H1 (cell line): Measurements from ENCODE around the gene POLR3E. TPM values are rescaled to one million over a fixed set of nuclear protein-coding genes. Genes with fewer than 3 reads are reported as not detected.

Experiments
- CTCF ChIA-PET: fragments of 300-600 bp; sonication (Branson Sonifier 250); formaldehyde crosslinking; loops from one replicate; lab custom pipeline; 2021; ENCODE audit not compliant: partially characterized antibody; lab: Charles Lee
- POLR2A ChIA-PET: fragments of 300-600 bp; sonication (Branson Sonifier 250); formaldehyde crosslinking; loops from one replicate; lab custom pipeline; 2021; ENCODE audit warnings: inconsistent platforms; ENCODE audit not compliant: partially characterized antibody; lab: Charles Lee
- DNase-seq, 2 experiments: peaks; one replicate each; pipeline versions ENCODE4 v3.0.0 to v3.0.0-alpha.2; 2010 to 2022; ENCODE audit warnings: low spot score in 2 of 2, low read depth in 1 of 2, mixed read lengths in 1 of 2
- FAIRE-seq: peaks from 2 replicates; lab custom pipeline; 2011; peaks lifted over from hg19 to GRCh38; lab: Jason Lieb, UNC
- H2AFZ ChIP-seq: 2 replicates; pipeline ENCODE4 v1.8.1; 2012; ENCODE audit warnings: low read length, inconsistent platforms
- H2AK5ac ChIP-seq: 2 replicates; pipeline ENCODE4 v1.6.1; 2013; ENCODE audit warnings: low read depth, low read length
- H2BK120ac ChIP-seq: replicated peaks from 2 replicates; pipeline ENCODE3; 2013; ENCODE audit warnings: low read depth, low read length, inconsistent platforms
- H2BK12ac ChIP-seq: 2 replicates; pipeline ENCODE4 v1.6.1; 2013; ENCODE audit warnings: low read depth, low read length
- H2BK15ac ChIP-seq: 2 replicates; pipeline ENCODE4 v1.6.1; 2013; ENCODE audit warnings: low read length
- H2BK20ac ChIP-seq: 2 replicates; pipeline ENCODE4 v1.6.1; 2013; ENCODE audit warnings: low read length
- H2BK5ac ChIP-seq: 2 replicates; pipeline ENCODE4 v1.6.1; 2013; ENCODE audit warnings: low read depth, low read length
- H3K14ac ChIP-seq: 2 replicates; pipeline ENCODE4 v1.6.1; 2013; ENCODE audit warnings: inconsistent platforms; ENCODE audit not compliant: insufficient read length
- H3K18ac ChIP-seq: 2 replicates; pipeline ENCODE4 v1.6.1; 2013; ENCODE audit warnings: low read length; ENCODE audit errors: extremely low read depth
- H3K23ac ChIP-seq: 2 replicates; pipeline ENCODE4 v1.6.1; 2013; ENCODE audit warnings: inconsistent platforms; ENCODE audit not compliant: insufficient read length
- H3K23me2 ChIP-seq: 2 replicates; pipeline ENCODE4 v1.6.1; 2013; ENCODE audit warnings: low read depth, low read length
- H3K27ac ChIP-seq: 2 replicates; pipeline ENCODE4 v1.6.1; 2011; ENCODE audit warnings: low read depth, low read length, inconsistent platforms
- H3K27me3 ChIP-seq, 4 experiments: replicated peaks in 1 of 4; 1 replicate in 1 of 4; 2 replicates in 3 of 4; pipeline versions ENCODE4 v1.6.1 to v1.8.1; 2011 to 2013; ENCODE audit warnings: low read length in 3 of 4, mild to moderate bottlenecking in 3 of 4, inconsistent platforms in 2 of 4, mixed read lengths in 2 of 4, moderate library complexity in 1 of 4; ENCODE audit not compliant: control insufficient read depth in 3 of 4, insufficient read depth in 3 of 4; ENCODE audit errors: extremely low read depth in 1 of 4
- H3K36me3 ChIP-seq, 4 experiments: 2 replicates each; pipeline versions ENCODE4 v1.6.1 to v1.8.1; 2011 to 2013; ENCODE audit warnings: mild to moderate bottlenecking in 4 of 4, low read length in 3 of 4, moderate library complexity in 2 of 4, control low read depth in 1 of 4, inconsistent platforms in 1 of 4; ENCODE audit not compliant: insufficient read depth in 4 of 4, control insufficient read depth in 2 of 4
- H3K4ac ChIP-seq: replicated peaks from 2 replicates; pipeline ENCODE3; 2013; ENCODE audit warnings: low read length, low read depth, mixed read lengths, inconsistent platforms; ENCODE audit not compliant: insufficient read length
- H3K4me1 ChIP-seq, 4 experiments: replicated peaks in 1 of 4; 1 replicate in 1 of 4; 2 replicates in 3 of 4; pipeline versions ENCODE4 v1.6.1 to v1.8.1; 2011 to 2013; ENCODE audit warnings: low read length in 3 of 4, inconsistent platforms in 2 of 4, mixed read lengths in 1 of 4; ENCODE audit not compliant: insufficient read depth in 4 of 4, control insufficient read depth in 3 of 4
- H3K4me2 ChIP-seq, 2 experiments: 2 replicates each; pipeline versions ENCODE4 v1.6.1 to v1.8.1; 2011 to 2013; ENCODE audit warnings: low read depth in 2 of 2, low read length in 2 of 2, control low read depth in 1 of 2, inconsistent platforms in 1 of 2, mild to moderate bottlenecking in 1 of 2; ENCODE audit not compliant: insufficient read depth in 1 of 2
- H3K4me3 ChIP-seq, 4 experiments: fragments of 200-600, 300-600 bp in 1 of 4; sonication (generic), shearing (Covaris generic), sonication (Bioruptor Twin) in 1 of 4; 2 replicates each; pipeline versions ENCODE4 v1.5.1 to v1.8.1; 2011 to 2016; ENCODE audit warnings: low read length in 4 of 4, low read depth in 3 of 4, control low read depth in 2 of 4, inconsistent platforms in 2 of 4, mild to moderate bottlenecking in 2 of 4, mixed read lengths in 1 of 4, moderate library complexity in 1 of 4; ENCODE audit not compliant: insufficient read depth in 2 of 4; ENCODE audit errors: extremely low read depth in 1 of 4
- H3K56ac ChIP-seq: replicated peaks from 2 replicates; pipeline ENCODE3; 2013; ENCODE audit warnings: low read depth, mild to moderate bottlenecking, mixed read lengths, low read length, inconsistent platforms; ENCODE audit not compliant: insufficient read length
- H3K79me1 ChIP-seq: 2 replicates; pipeline ENCODE4 v1.6.1; 2013; ENCODE audit warnings: low read depth, low read length, control low read depth
- H3K79me2 ChIP-seq, 2 experiments: 2 replicates each; pipeline versions ENCODE4 v1.6.1 to v1.8.1; 2012 to 2013; ENCODE audit warnings: low read length in 2 of 2, mild to moderate bottlenecking in 2 of 2, inconsistent platforms in 1 of 2; ENCODE audit not compliant: insufficient read depth in 2 of 2, control insufficient read depth in 1 of 2
- H3K9ac ChIP-seq, 4 experiments: replicated peaks in 1 of 4; 1 replicate in 1 of 4; 2 replicates in 3 of 4; pipeline versions ENCODE4 v1.6.1 to v1.8.1; 2011 to 2013; ENCODE audit warnings: low read depth in 3 of 4, low read length in 3 of 4, control low read depth in 2 of 4, mild to moderate bottlenecking in 2 of 4, moderate library complexity in 2 of 4, inconsistent platforms in 1 of 4; ENCODE audit errors: extremely low read depth in 1 of 4
- H3K9me3 ChIP-seq, 2 experiments: 2 replicates each; pipeline versions ENCODE4 v1.6.1 to v1.8.1; 2012 to 2013; ENCODE audit warnings: mild to moderate bottlenecking in 2 of 2, moderate library complexity in 2 of 2, control low read depth in 1 of 2, inconsistent platforms in 1 of 2, low read depth in 1 of 2, low read length in 1 of 2, mixed read lengths in 1 of 2; ENCODE audit not compliant: insufficient read depth in 2 of 2
- H4K20me1 ChIP-seq, 2 experiments: replicated peaks in 1 of 2; 2 replicates each; pipeline versions ENCODE3 to v1.8.1; 2011 to 2013; ENCODE audit warnings: inconsistent platforms in 2 of 2, low read length in 2 of 2, mild to moderate bottlenecking in 1 of 2; ENCODE audit not compliant: insufficient read depth in 2 of 2, control insufficient read depth in 1 of 2
- H4K5ac ChIP-seq: 2 replicates; pipeline ENCODE4 v1.6.1; 2013; ENCODE audit warnings: low read length, low read depth, mixed read lengths, inconsistent platforms; ENCODE audit not compliant: insufficient read length
- H4K8ac ChIP-seq: 2 replicates; pipeline ENCODE4 v1.8.0; 2013; ENCODE audit warnings: mild to moderate bottlenecking, moderate library complexity, low read length, inconsistent platforms; ENCODE audit not compliant: insufficient read depth; ENCODE audit errors: extremely low read depth
- H4K91ac ChIP-seq: replicated peaks from 2 replicates; pipeline ENCODE3; 2013; ENCODE audit warnings: low read length, mixed read lengths, inconsistent platforms; ENCODE audit not compliant: insufficient read length
- JUN ChIP-seq: IDR thresholded peaks from 2 replicates; pipeline ENCODE4 v1.6.1; 2011; ENCODE audit warnings: low read depth, mild to moderate bottlenecking, improper control_type of control experiment, low read length
- TCF12 ChIP-seq: IDR thresholded peaks from 2 replicates; pipeline ENCODE4 v1.6.1; 2011; ENCODE audit warnings: low read depth, mild to moderate bottlenecking, low read length
- WGBS, 2 experiments: shearing (Covaris generic) in 1 of 2; methylation state at CpG; one replicate each; pipeline versions ENCODE4 v1.1.6 to v1.1.7; 2013 to 2015; ENCODE audit warnings: low lambda C conversion rate in 2 of 2, mixed read lengths in 2 of 2, inconsistent platforms in 1 of 2, low coverage in 1 of 2, missing lambda C conversion rate in 1 of 2; ENCODE audit not compliant: insufficient replicate concordance in 2 of 2, insufficient coverage in 1 of 2, insufficient read length in 1 of 2; ENCODE audit errors: extremely low coverage in 1 of 2, missing lambda C conversion rate in 1 of 2; 5-methylcytosine and 5-hydroxymethylcytosine counted together
- polyA plus RNA-seq, 7 experiments: library from polyadenylated mRNA; depleted of rRNA in 3 of 7; stranded (reverse) in 5 of 7; unstranded in 2 of 7; fragments of >200 nt in 5 of 7; fragments of 200-250 nt in 2 of 7; gene quantifications; 1 replicate in 5 of 7; 2 replicates in 1 of 7; 4 replicates in 1 of 7; pipeline versions ENCODE4 v1.2.1 to v1.2.3, GENCODE V29; 2011 to 2013; ENCODE audit warnings: missing spikeins in 2 of 7, mixed read lengths in 2 of 7
- total RNA-seq: library from RNA; stranded (reverse); fragmentation: NEBNext Ultra II Directional; extraction: Animal tissue kit (Norgen Biotek cat#: 25700); gene quantifications from 2 replicates; pipeline ENCODE4 v1.2.1, GENCODE V29; 2021

The POLR3E gene
- total and polyA plus RNA-seq, 2 of the 8 experiments (the other 6 are each of a cell fraction or from before 2014, with no cell fraction given), result 96.5 to 125 TPM

GRCh38 chr16:22353191-22353919 lies 56.1 kb downstream of the POLR3E start:
- Histone ChIP-seq H2BK20ac (no peak overlapping the region), H2AK5ac (no peak overlapping the region), H2BK12ac (peak overlapping the region; percentile 50), H3K56ac (no peak overlapping the region), H3K4me1 (peaks cover 0 to 10% (median 8%) of the 10 kb centered on the region in 4 experiments; a peak in 4 of 7 replicates), H4K5ac (no peak overlapping the region), H3K27me3 (no peaks in the 10 kb centered on the region), H3K4me3 (0 out of 8 replicates have a peak overlapping the region, but pooled peaks of 1 of the 4 experiments have one; percentile 12), H3K18ac (0 out of 2 replicates have a peak overlapping the region, but pooled peaks have one; percentile 21), H3K79me2 (peaks cover 0 to 14% of the 10 kb centered on the region in 2 experiments; a peak in 2 of 4 replicates), H3K4me2 (no peak overlapping the region; a peak in 1 of 4 replicates), H4K91ac (no peak overlapping the region), H2BK5ac (peak overlapping the region; percentile 57; the same call in 1 of the 2 replicates), H3K23me2 (no peaks in the 10 kb centered on the region; the same call in 1 of the 2 replicates), H3K27ac (peak overlapping the region; percentile 33; the same call in 1 of the 2 replicates), H3K14ac (no peak overlapping the region), H3K4ac (no peak overlapping the region), H3K36me3 (peaks cover 4 to 31% (median 18%) of the 10 kb centered on the region in 4 experiments), H3K9ac (no peak overlapping the region), H3K9me3 (no peaks in the 10 kb centered on the region), H4K8ac (no peak overlapping the region), H3K23ac (no peak overlapping the region), H2BK120ac (no peak overlapping the region), H3K79me1 (no peaks in the 10 kb centered on the region; the same call in 1 of the 2 replicates), H2AFZ (no peak overlapping the region), H2BK15ac (no peak overlapping the region), H4K20me1 (no peaks in the 10 kb centered on the region)
- WGBS, 2 experiments, result 60% methylated on average over 3 of the region's 3 CpGs; no CpG with 5 or more reads in 1 of the 2 experiments
- DNase-seq, result peak in 1 of 2 experiments; percentile 21
- ChIA-PET POLR2A (interaction anchor here (0.5 to 1.7 kb wide), 5 partner anchors 8 to 17 kb away, joined by 3 to 6 read pairs (median 5); no protein-coding TSS in a partner anchor), CTCF (interaction anchor here (0.8 to 1.3 kb wide), 4 partner anchors 14 to 74 kb away, joined by 3 to 5 read pairs (median 3); no protein-coding TSS in a partner anchor)
- no peak for FAIRE-seq
- TF ChIP-seq TCF12, result no peak
- TF ChIP-seq JUN, result 0 out of 2 replicates have a peak, but pooled peaks have one; percentile 11
